ENCODE data around the gene HTRA3. TPM values are rescaled to one million over a fixed set of nuclear protein-coding genes. Genes with fewer than 3 reads are reported as not detected.

The HTRA3 gene
- total RNA-seq, 1 donor from 2014 or later, result 35.2 TPM

DNA sequence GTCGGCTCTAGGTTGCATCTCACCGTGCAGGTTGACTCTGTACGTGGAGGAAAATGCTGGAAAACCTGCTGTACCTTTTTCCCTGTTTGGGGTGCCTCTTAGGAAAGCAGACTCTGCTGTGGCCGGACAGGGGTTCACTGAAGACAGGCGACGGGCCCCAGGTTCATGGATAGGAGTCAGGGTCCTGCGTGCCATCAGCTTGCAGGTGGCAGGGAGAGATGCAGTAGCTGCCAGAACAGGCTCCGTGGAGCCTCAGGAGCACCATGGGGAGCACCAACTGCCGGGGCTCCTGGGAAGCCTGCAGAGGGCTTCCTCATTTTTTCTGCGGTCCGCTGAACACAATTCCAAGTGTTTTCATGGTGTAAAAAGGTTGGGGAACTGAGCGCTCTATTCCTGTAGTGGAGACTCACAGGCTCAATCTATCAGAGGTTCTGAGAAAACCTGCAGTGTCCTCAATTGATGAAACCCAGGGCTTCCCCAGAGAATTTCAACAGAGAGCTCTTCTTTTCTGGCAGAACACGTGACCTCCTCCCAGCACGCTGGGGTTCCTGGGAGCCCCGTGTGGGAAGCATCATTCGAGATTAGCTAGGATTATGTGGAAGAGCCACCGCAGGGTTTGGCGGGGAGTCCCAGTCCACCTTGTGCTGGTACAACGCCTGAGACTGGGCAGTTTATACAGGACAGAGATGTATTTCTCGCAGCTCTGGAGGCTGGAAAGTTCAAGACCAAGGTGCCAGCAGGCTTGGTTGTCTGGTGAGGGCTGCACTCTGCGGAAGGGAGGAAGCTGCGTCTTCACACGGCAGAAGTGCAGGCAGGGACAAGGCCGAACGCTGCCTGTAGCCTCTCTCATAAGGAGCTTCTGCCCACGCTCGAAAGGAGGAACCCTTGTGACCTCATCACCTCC is 1.6 kb downstream of the HTRA3 start:
- Mint-ChIP-seq H3K4me1 (ENCODE audit: low read depth, unreplicated experiment) (peaks cover 11% of the 10 kb centered on the region), H3K9me3 (ENCODE audit: unreplicated experiment) (no peaks in the 10 kb centered on the region), H3K27me3 (ENCODE audit: low read depth, unreplicated experiment) (peaks cover 30% of the 10 kb centered on the region), H3K27ac (ENCODE audit: unreplicated experiment) (no peak overlapping the region), H3K36me3 (ENCODE audit: low read depth, unreplicated experiment) (peaks cover 4% of the 10 kb centered on the region), H3K4me3 (ENCODE audit: unreplicated experiment) (peak overlapping the region; percentile 81)
- no peak overlapping the region for H2AFZ ChIP-seq (ENCODE audit: low read depth, low read length)
- H3K27me3 ChIP-seq (ENCODE audit: insufficient read depth, low read length), result peaks cover 24% of the 10 kb centered on the region
- TF ChIP-seq, protein P1, sequence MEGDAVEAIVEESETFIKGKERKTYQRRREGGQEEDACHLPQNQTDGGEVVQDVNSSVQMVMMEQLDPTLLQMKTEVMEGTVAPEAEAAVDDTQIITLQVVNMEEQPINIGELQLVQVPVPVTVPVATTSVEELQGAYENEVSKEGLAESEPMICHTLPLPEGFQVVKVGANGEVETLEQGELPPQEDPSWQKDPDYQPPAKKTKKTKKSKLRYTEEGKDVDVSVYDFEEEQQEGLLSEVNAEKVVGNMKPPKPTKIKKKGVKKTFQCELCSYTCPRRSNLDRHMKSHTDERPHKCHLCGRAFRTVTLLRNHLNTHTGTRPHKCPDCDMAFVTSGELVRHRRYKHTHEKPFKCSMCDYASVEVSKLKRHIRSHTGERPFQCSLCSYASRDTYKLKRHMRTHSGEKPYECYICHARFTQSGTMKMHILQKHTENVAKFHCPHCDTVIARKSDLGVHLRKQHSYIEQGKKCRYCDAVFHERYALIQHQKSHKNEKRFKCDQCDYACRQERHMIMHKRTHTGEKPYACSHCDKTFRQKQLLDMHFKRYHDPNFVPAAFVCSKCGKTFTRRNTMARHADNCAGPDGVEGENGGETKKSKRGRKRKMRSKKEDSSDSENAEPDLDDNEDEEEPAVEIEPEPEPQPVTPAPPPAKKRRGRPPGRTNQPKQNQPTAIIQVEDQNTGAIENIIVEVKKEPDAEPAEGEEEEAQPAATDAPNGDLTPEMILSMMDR (IDR thresholded peaks at IDR 0.05; ENCODE audit: insufficient read depth, low read depth, low read length), result no peak
- TF ChIP-seq EZH2 (IDR thresholded peaks at IDR 0.05; ENCODE audit: insufficient read depth, low read length), result no peak
- no peak overlapping the region for H3K4me2 ChIP-seq (ENCODE audit: low read length)
- H3K79me2 ChIP-seq (ENCODE audit: insufficient read depth, low read length), result no peaks in the 10 kb centered on the region
- no peak overlapping the region for H3K27ac ChIP-seq (ENCODE audit: low read depth, low read length)
- no peak overlapping the region for H3K9ac ChIP-seq (ENCODE audit: low read length)
- DNase-seq (ENCODE audit: low read depth) (no peak), FAIRE-seq (no peak)
- peaks cover 14% of the 10 kb centered on the region for H3K4me1 ChIP-seq (ENCODE audit: insufficient read depth, low read length)
- no peaks in the 10 kb centered on the region for H3K9me3 ChIP-seq (ENCODE audit: insufficient read depth, low read depth, low read length)
- no peaks in the 10 kb centered on the region for H3K36me3 ChIP-seq (ENCODE audit: insufficient read depth, low read length)
- H3K4me3 ChIP-seq (ENCODE audit: insufficient read depth, low read depth, low read length), result no peak overlapping the region
- no peaks in the 10 kb centered on the region for H4K20me1 ChIP-seq (ENCODE audit: insufficient read depth, low read length)

DNA sequence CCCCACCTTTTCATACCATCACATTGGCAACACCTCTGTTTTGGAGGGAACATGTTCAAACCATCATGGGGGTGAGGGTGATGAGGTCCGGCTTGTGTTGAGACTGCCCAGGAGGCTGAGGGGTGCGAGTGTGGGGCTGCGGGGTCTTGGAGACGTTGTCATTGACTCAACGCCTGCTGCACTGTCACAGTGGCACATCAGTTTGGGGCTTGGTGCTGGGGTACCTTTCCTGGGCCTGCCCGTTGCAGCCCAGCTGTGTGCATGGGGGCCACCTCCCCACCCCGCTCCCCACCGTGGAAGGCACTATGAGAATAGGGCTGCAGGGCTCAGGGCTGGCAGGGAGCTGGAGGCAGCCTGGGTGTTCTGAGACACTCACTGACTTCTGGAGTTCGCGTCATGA is 2.3 kb downstream of the HTRA3 start:
- no peaks in the 10 kb centered on the region for H3K9me3 ChIP-seq (ENCODE audit: insufficient read depth, low read depth, low read length)
- no peaks in the 10 kb centered on the region for H3K36me3 ChIP-seq (ENCODE audit: insufficient read depth, low read length)
- H3K27ac Mint-ChIP-seq (ENCODE audit: unreplicated experiment), result no peak overlapping the region
- H3K9ac ChIP-seq (ENCODE audit: low read length), result no peak overlapping the region
- no peaks in the 10 kb centered on the region for H3K9me3 Mint-ChIP-seq (ENCODE audit: unreplicated experiment)
- H3K27me3 Mint-ChIP-seq (ENCODE audit: low read depth, unreplicated experiment), result peaks cover 27% of the 10 kb centered on the region
- peaks cover 19% of the 10 kb centered on the region for H3K4me1 ChIP-seq (ENCODE audit: insufficient read depth, low read length)
- H2AFZ ChIP-seq (ENCODE audit: low read depth, low read length), result no peak overlapping the region
- H3K4me3 Mint-ChIP-seq (ENCODE audit: unreplicated experiment), result peak overlapping the region; percentile 81
- no peaks in the 10 kb centered on the region for H3K79me2 ChIP-seq (ENCODE audit: insufficient read depth, low read length)
- peaks cover 24% of the 10 kb centered on the region for H3K27me3 ChIP-seq (ENCODE audit: insufficient read depth, low read length)
- H4K20me1 ChIP-seq (ENCODE audit: insufficient read depth, low read length), result no peaks in the 10 kb centered on the region
- no peak overlapping the region for H3K4me3 ChIP-seq (ENCODE audit: insufficient read depth, low read depth, low read length)
- no peak for DNase-seq (ENCODE audit: low read depth)
- TF ChIP-seq, protein P1 (IDR thresholded peaks at IDR 0.05; ENCODE audit: insufficient read depth, low read depth, low read length), result no peak
- TF ChIP-seq EZH2 (IDR thresholded peaks at IDR 0.05; ENCODE audit: insufficient read depth, low read length), result no peak
- H3K4me2 ChIP-seq (ENCODE audit: low read length), result no peak overlapping the region
- no peak overlapping the region for H3K27ac ChIP-seq (ENCODE audit: low read depth, low read length)
- no peak for FAIRE-seq
- H3K4me1 Mint-ChIP-seq (ENCODE audit: low read depth, unreplicated experiment), result peaks cover 9% of the 10 kb centered on the region
- H3K36me3 Mint-ChIP-seq (ENCODE audit: low read depth, unreplicated experiment), result peaks cover 4% of the 10 kb centered on the region

Data from astrocyte (in vitro differentiated cells and primary cell).